Activated T-helper 17 cell treated with anti-CD3 and anti-CD28 coated beads, Interleukin-2, amount 50 U/mL, for 72 hours (primary cell): Measurements from ENCODE around the gene LTBP3. TPM values are rescaled to one million over a fixed set of nuclear protein-coding genes. Genes with fewer than 3 reads are reported as not detected.

ENCODE experiments used
- ATAC-seq: fragments of 150-1000 bp; cut with Tn5 transposase; replicated peaks from 2 replicates; pipeline ENCODE4 v1.10.0; 2021; ENCODE audit warnings: mild to moderate bottlenecking, moderate library complexity
- H3K27ac Mint-ChIP-seq: one replicate; pipeline ENCODE4 v1.8.0; 2022; ENCODE audit warnings: mixed read lengths
- H3K27me3 Mint-ChIP-seq: one replicate; pipeline ENCODE4 v1.8.0; 2022; ENCODE audit warnings: mixed read lengths
- H3K36me3 Mint-ChIP-seq: one replicate; pipeline ENCODE4 v1.8.0; 2022; ENCODE audit warnings: low read depth, mild to moderate bottlenecking, mixed read lengths
- H3K4me1 Mint-ChIP-seq: one replicate; pipeline ENCODE4 v1.8.0; 2022; ENCODE audit warnings: mixed read lengths
- H3K4me3 Mint-ChIP-seq: one replicate; pipeline ENCODE4 v1.8.0; 2022; ENCODE audit warnings: mild to moderate bottlenecking, mixed read lengths
- H3K9me3 Mint-ChIP-seq: one replicate; pipeline ENCODE4 v1.8.0; 2022; ENCODE audit warnings: mixed read lengths
- total RNA-seq, 2 donors: library from RNA; stranded (reverse); gene quantifications; one replicate each; pipeline ENCODE4 v1.2.3, GENCODE V29; 2022

Gene LTBP3
- total RNA-seq, 2 donors from 2014 or later = 54.3 to 124 TPM

- ATAC-seq = no peak
- Mint-ChIP-seq H3K4me1 (peaks cover 16% of the 10 kb centered on the region), H3K27ac (peak overlapping the region; percentile 89), H3K36me3 (peaks cover 95% of the 10 kb centered on the region), H3K4me3 (peak overlapping the region; percentile 94), H3K27me3 (no peaks in the 10 kb centered on the region), H3K9me3 (no peaks in the 10 kb centered on the region)
Measured at GRCh38 chr11:65578667-65579066, 20.5 kb upstream of the LTBP3 start.

DNA sequence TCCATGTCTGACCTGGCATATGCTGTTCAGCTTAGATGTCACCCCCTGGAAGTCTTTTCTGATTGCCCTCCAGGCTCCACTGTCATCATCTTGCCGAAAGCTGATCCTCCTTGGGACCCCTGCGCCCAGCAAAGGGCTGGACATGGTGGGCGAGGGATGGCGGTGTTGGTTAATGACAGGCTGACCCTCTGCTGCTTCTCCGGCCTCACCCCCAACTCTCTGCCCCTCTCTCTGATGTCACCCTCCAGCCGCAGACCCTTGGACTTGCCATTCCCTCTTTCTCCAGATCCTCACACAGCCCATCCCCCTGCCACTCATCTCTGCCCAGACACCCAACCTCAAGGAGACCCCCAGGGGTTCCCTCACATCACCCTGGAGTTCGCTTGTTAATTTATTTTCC, 20.0 kb upstream of the LTBP3 start:
- Mint-ChIP-seq H3K4me3 (peak overlapping the region; percentile 94), H3K36me3 (peaks cover 95% of the 10 kb centered on the region), H3K9me3 (no peaks in the 10 kb centered on the region), H3K4me1 (peaks cover 16% of the 10 kb centered on the region), H3K27me3 (no peaks in the 10 kb centered on the region), H3K27ac (peak overlapping the region; percentile 89)
- no peak for ATAC-seq

- H3K36me3 Mint-ChIP-seq = peaks cover 95% of the 10 kb centered on the region
Measured at GRCh38 chr11:65577756-65578109, 19.6 kb upstream of the LTBP3 start.

GRCh38 chr11:65576867-65577755, 19.0 kb upstream of the LTBP3 start:
- Mint-ChIP-seq H3K27me3 (no peaks in the 10 kb centered on the region), H3K36me3 (peaks cover 92% of the 10 kb centered on the region), H3K9me3 (no peaks in the 10 kb centered on the region)

More at GRCh38 chr11:65577756-65578109, 19.6 kb upstream of the LTBP3 start:
- peak overlapping the region; percentile 94 for H3K4me3 Mint-ChIP-seq
- no peaks in the 10 kb centered on the region for H3K9me3 Mint-ChIP-seq
- peaks cover 16% of the 10 kb centered on the region for H3K4me1 Mint-ChIP-seq
- ATAC-seq = no peak
- H3K27ac Mint-ChIP-seq = peak overlapping the region; percentile 89
- no peaks in the 10 kb centered on the region for H3K27me3 Mint-ChIP-seq

GRCh38 chr11:65576232-65576866, 18.2 kb upstream of the LTBP3 start:
- ATAC-seq = peak; percentile 2
- H3K4me1 Mint-ChIP-seq = peaks cover 23% of the 10 kb centered on the region
- no peaks in the 10 kb centered on the region for H3K9me3 Mint-ChIP-seq
- H3K27me3 Mint-ChIP-seq = no peaks in the 10 kb centered on the region
- peaks cover 91% of the 10 kb centered on the region for H3K36me3 Mint-ChIP-seq
- peak overlapping the region; percentile 94 for H3K4me3 Mint-ChIP-seq
- peak overlapping the region; percentile 89 for H3K27ac Mint-ChIP-seq

More at GRCh38 chr11:65576867-65577755, 19.0 kb upstream of the LTBP3 start:
- Mint-ChIP-seq H3K27ac (peak overlapping the region; percentile 89), H3K4me1 (peaks cover 18% of the 10 kb centered on the region), H3K4me3 (peak overlapping the region; percentile 94)
- ATAC-seq = peak; percentile 37

DNA sequence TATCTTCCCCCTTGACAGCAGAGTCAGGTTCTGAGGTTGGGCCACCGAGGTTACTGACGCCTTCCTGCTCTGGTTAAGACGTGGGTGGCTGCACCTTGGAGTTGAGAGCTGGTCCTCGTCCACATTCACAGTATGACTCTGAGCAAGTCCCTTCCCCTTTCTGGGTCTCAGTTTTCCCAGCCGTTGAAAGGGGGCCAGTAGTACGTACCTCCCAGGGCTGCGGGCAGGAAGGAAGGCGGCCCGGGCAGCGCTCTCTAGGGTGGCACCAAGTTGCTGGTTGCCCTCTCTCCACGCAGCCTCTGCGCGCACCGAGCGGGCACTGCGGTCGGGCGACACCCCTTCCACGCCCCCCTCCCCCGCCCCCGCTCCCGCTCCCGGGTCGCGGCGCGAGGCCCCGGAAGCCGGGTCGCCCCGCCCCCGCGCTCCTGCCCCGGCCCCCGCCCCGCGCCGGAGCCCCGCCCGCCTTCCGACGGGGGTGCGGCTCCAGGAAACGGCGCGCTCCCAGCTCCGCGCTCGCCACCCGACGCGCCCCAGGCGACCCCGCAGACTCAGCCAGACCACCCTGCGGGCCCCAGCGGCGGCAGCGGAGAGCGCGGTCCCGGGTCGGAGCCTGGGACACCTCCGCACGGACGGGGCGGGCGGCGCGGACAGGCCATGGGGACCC, 17.5 kb upstream of the LTBP3 start, which contains the start of gene EHBP1L1:
Gene EHBP1L1, plus strand, starts transcription at position 486 of the 664 bp plus-strand sequence. CDS start 250 bp downstream, outside the sequence.
- Mint-ChIP-seq H3K36me3 (peaks cover 90% of the 10 kb centered on the region), H3K9me3 (no peaks in the 10 kb centered on the region), H3K27ac (peak within 1 kb of the TSS; percentile 94), H3K4me1 (peaks cover 23% of the 10 kb centered on the region), H3K4me3 (peak within 1 kb of the TSS; percentile 94), H3K27me3 (no peaks in the 10 kb centered on the region)
- peak; percentile 57 for ATAC-seq

DNA sequence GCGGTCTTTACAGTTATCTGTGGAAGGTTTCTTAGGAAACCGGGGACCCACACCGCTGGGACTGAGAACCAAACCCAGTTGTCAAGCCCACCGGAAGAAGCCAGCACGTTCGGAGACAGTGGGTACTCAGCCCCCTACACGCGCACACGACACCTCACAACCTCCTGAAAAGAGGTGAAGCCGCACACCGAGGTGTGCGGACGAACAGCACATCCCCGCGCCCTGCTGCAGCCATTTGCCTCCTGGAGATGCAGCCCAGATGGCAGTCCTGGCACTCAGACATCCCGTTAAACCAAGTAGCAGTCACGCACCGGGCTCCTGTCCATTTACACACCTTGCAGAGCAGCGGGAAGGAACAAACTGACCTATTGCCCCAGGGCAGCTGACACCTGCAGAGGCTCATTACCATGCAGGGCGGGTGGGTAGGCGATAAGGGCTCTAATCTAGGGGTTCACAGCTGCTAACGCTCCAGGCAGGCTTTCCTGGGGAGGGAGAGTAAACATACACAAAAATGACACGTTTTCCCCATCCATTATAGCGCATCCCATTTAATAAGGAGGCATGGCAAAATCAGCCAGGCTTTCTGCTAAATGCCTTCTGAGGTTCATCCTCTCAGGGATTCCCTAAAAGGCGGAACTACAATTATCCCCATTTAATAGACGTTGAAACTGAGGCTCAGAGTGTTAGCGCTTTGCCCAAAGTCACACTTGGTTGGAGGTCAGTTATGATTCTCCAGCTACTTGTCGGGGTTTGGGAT, 16.8 kb upstream of the LTBP3 start:
- Mint-ChIP-seq H3K4me3 (peak overlapping the region; percentile 94), H3K36me3 (peaks cover 90% of the 10 kb centered on the region), H3K9me3 (no peaks in the 10 kb centered on the region), H3K27me3 (no peaks in the 10 kb centered on the region), H3K27ac (peak overlapping the region; percentile 94), H3K4me1 (peaks cover 23% of the 10 kb centered on the region)
- ATAC-seq = no peak

GRCh38 chr11:65574109-65574810, 16.1 kb upstream of the LTBP3 start:
- Mint-ChIP-seq H3K27ac (peak overlapping the region; percentile 94), H3K4me3 (peak overlapping the region; percentile 94), H3K4me1 (peaks cover 23% of the 10 kb centered on the region), H3K27me3 (no peaks in the 10 kb centered on the region), H3K36me3 (peaks cover 89% of the 10 kb centered on the region), H3K9me3 (no peaks in the 10 kb centered on the region)
- ATAC-seq = peak; percentile 42

DNA sequence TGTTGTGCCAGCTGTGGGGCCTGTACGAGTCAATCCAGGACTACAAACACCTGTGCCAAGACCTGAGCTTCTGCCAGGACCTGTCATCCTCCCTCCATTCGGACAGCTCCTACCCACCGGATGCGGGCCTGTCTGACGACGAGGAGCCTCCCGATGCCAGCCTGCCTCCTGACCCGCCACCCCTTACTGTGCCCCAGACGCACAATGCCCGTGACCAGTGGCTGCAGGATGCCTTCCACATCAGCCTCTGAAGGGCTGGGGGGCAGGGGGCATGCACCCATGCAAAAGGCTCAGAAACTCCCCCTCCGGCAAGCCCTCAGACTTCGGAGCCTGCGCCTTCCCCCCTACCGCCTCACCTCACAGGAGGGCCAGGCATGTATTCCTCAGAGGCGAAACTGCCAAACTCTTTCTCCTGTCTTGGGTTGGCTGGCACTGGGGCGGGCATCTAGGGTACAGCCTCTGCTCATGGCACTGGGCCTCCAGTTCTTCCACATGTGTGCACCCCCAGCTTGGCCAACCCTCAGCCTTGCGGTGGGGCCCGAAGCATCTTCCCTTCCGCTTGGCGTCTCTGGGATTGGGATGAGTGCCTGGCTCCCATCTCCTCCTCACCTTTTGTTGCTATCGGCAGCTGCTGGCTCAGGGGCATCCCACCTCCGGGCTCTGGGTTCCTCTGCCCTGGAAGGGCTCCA, 15.4 kb upstream of the LTBP3 start:
- H3K36me3 Mint-ChIP-seq = peaks cover 89% of the 10 kb centered on the region
- ATAC-seq = no peak
- peak overlapping the region; percentile 94 for H3K4me3 Mint-ChIP-seq
- H3K27me3 Mint-ChIP-seq = no peaks in the 10 kb centered on the region
- H3K27ac Mint-ChIP-seq = peak overlapping the region; percentile 94
- H3K9me3 Mint-ChIP-seq = no peaks in the 10 kb centered on the region
- H3K4me1 Mint-ChIP-seq = peaks cover 24% of the 10 kb centered on the region

DNA sequence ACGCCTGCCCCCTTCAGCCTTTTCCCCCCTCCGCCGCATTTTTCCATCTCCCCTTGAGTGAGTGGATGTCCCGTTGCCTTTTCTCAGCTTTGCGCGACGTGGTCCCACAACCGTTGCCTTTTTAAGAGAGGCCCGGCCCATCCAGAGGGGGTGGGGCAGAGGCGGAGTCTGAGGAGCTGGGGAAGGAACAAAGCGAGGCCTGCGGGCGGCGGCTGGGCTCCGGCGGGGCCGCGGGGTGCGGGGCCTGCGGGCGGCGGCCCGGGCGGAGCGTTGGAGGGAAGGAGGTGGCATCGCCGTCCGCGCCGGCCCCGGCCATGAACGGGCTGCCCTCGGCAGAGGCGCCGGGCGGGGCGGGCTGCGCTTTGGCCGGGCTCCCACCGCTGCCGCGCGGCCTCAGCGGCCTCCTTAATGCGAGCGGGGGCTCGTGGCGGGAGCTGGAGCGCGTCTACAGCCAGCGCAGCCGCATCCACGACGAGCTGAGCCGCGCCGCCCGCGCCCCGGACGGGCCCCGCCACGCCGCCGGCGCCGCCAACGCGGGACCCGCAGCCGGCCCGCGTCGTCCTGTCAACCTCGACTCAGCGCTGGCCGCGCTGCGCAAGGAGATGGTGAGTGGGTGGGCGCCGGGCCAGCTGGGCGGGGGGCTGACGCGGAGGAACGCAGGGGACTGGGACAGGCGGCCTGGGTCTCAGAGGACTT, 14.3 kb upstream of the LTBP3 start, which contains the start of gene FAM89B:
Gene FAM89B, plus strand, starts transcription at position 183 of the 696 bp plus-strand sequence. Its CDS starts 132 bp downstream, at position 315.
- peak within 1 kb of the TSS; percentile 94 for H3K4me3 Mint-ChIP-seq
- H3K36me3 Mint-ChIP-seq = peaks cover 86% of the 10 kb centered on the region
- H3K27ac Mint-ChIP-seq = peak within 1 kb of the TSS; percentile 94
- no peak for ATAC-seq
- no peaks in the 10 kb centered on the region for H3K27me3 Mint-ChIP-seq
- H3K9me3 Mint-ChIP-seq = no peaks in the 10 kb centered on the region
- peaks cover 25% of the 10 kb centered on the region for H3K4me1 Mint-ChIP-seq

DNA sequence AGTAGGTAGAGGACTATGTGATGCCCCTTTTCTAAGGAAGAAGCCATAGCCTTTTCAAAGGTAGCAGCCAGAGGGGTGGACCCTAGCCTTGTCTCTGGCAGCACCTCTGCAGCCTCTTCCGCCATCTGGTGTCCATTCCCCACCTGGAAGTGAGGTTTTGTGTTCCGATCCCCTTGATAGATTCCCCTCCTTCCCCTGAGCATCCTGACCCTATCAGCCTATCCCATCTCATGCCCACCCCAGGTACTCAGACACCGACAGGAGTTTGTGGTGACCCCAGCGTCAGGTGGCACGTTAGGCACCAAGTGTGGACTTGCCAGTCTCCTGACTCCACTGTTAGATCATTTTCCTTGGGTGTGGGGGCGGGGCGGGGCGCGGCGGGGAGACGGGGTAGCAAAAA, 13.8 kb upstream of the LTBP3 start:
- H3K9me3 Mint-ChIP-seq = no peaks in the 10 kb centered on the region
- peaks cover 25% of the 10 kb centered on the region for H3K4me1 Mint-ChIP-seq
- no peak for ATAC-seq
- no peaks in the 10 kb centered on the region for H3K27me3 Mint-ChIP-seq
- peak overlapping the region; percentile 90 for H3K27ac Mint-ChIP-seq
- H3K36me3 Mint-ChIP-seq = peaks cover 81% of the 10 kb centered on the region
- H3K4me3 Mint-ChIP-seq = peak overlapping the region; percentile 94

DNA sequence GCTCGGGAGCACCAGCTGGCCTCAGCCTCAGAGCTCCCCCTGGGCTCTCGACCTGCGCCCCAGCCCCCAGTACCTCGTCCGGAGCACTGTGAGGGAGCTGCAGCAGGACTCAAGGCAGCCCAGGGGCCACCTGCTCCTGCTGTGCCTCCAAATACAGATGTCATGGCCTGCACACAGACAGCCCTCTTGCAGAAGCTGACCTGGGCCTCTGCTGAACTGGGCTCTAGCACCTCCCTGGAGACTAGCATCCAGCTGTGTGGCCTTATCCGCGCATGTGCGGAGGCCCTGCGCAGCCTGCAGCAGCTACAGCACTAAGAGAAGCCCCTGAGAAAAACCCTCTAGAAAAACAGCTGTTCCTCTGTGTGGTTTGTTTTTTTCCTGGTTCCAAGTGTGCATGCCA, 13.3 kb upstream of the LTBP3 start:
- Mint-ChIP-seq H3K27me3 (no peaks in the 10 kb centered on the region), H3K9me3 (no peaks in the 10 kb centered on the region), H3K27ac (peak overlapping the region; percentile 90), H3K4me1 (peaks cover 25% of the 10 kb centered on the region), H3K4me3 (peak overlapping the region; percentile 94), H3K36me3 (peaks cover 76% of the 10 kb centered on the region)
- no peak for ATAC-seq
